ENCODE data around the gene SLC5A6. TPM values are rescaled to one million over a fixed set of nuclear protein-coding genes. Genes with fewer than 3 reads are reported as not detected.

SLC5A6 gene
- 80.8 to 111 TPM (median 86.4 TPM) in 3 replicates for total RNA-seq (2021)
- Bru-seq, nascent RNA: percentile 81 among the genes with signal in this experiment
- long read RNA-seq, experiment 1, transcript SLC5A6-201 (17 exons, 3,231 nt): major isoform, 106 of 771 reads
- long read RNA-seq, experiment 1, partial matches to known transcripts: 119 of 771 reads
- long read RNA-seq, experiment 1, other reads (novel, unspliced or antisense): 542 of 771 reads
- long read RNA-seq, experiment 2, transcript SLC5A6-201 (17 exons, 3,231 nt): major isoform, 6 of 100 reads
- long read RNA-seq, experiment 2, partial matches to known transcripts: 38 of 100 reads
- long read RNA-seq, experiment 2, other reads (novel, unspliced or antisense): 56 of 100 reads
- long read RNA-seq, experiment 3, partial matches to known transcripts: 13 of 95 reads
- long read RNA-seq, experiment 3, other reads (novel, unspliced or antisense): 78 of 95 reads

DNA sequence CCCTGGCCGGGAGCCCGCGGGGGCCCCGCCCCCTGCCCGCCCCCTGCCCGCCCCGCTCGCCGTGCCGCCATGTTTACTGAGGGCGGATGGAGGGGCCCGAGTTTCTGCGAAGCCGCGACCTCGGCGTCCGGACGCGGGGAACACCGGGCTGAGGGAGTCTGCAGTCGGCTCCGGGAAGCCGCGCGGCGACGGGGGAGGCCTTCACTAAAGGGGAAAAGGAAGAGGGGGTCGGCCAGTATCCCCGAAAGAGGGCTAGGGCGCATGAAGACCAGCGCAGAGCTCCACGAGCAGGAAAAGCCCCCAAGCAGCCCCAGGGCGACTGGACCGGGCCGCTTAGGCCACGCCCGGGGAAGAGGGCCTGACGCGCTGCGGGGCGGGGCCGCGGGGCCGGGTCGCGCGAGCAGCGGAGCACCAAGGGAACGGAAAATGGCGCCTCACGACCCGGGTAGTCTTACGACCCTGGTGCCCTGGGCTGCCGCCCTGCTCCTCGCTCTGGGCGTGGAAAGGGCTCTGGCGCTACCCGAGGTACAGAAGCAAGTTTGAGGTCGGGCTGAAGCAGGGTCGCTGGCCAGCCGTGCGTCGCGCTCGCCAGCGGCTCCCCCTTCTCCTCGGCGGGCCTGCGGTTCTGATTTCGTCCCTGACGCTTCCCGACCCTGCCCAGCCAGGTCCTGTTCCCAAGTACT lies at the start of gene SLC5A6, which contains the start of gene ATRAID:
Gene SLC5A6 (minus strand): TSS at position 326 of the 683 bp plus-strand sequence. CDS start 4,618 bp downstream, outside the sequence.
Gene ATRAID (plus strand): TSS at position 99 of the 683 bp plus-strand sequence. CDS start 328 bp downstream, at position 427.
- Mint-ChIP-seq H3K9me3 (no peaks in the 10 kb centered on the region), H3K27me3 (ENCODE audit: low read depth) (no peaks in the 10 kb centered on the region), H3K4me3 (peak within 1 kb of the TSS; percentile 99), H3K27ac (peak within 1 kb of the TSS; percentile 100), H3K36me3 (peaks cover 37% of the 10 kb centered on the region), H3K4me1 (peaks cover 33% of the 10 kb centered on the region)
- POLR2A ChIA-PET: interaction anchor here (0.6 to 1.8 kb wide), 6 partner anchors 8 to 141 kb away, joined by 3 to 7 read pairs (median 4); no protein-coding TSS in a partner anchor
- CTCF ChIA-PET: interaction anchor here (0.9 to 1.8 kb wide), 4 partner anchors 42 to 80 kb away, joined by 4 to 7 read pairs (median 4); no protein-coding TSS in a partner anchor
- DNase-seq (ENCODE audit: low spot score): peak; percentile 85
- ATAC-seq: peak; percentile 79
- TF ChIP-seq NFATC4 (CRISPR knock-in tag; IDR thresholded peaks at IDR 0.05) (no peak), ZNF396 (CRISPR knock-in tag; IDR thresholded peaks at IDR 0.05; ENCODE audit: borderline replicate concordance) (no peak), ETV6 (CRISPR knock-in tag; IDR thresholded peaks at IDR 0.05) (peak; percentile 44), FOXJ3 (CRISPR knock-in tag; IDR thresholded peaks at IDR 0.05; ENCODE audit: borderline replicate concordance) (no peak), JUN (CRISPR knock-in tag; IDR thresholded peaks at IDR 0.05) (0 out of 2 replicates have a peak, but pooled peaks have one; percentile 20), CREB1 (CRISPR knock-in tag; IDR thresholded peaks at IDR 0.05) (no peak), ZNF138 (CRISPR knock-in tag; conservative IDR thresholded peaks at IDR 0.05) (0 out of 2 replicates have a peak, but pooled peaks have one; percentile 64), ATF1 (CRISPR knock-in tag; IDR thresholded peaks at IDR 0.05) (peak; percentile 35; the same call in 1 of the 2 replicates), GABPB1 (CRISPR knock-in tag; IDR thresholded peaks at IDR 0.05) (peak; percentile 81), ZNF317 (CRISPR knock-in tag; IDR thresholded peaks at IDR 0.05; ENCODE audit: borderline replicate concordance, low read depth) (0 out of 2 replicates have a peak, but pooled peaks have one; percentile 10), SMAD4 (CRISPR knock-in tag; IDR thresholded peaks at IDR 0.05) (no peak), ZNF219 (CRISPR knock-in tag; IDR thresholded peaks at IDR 0.05; ENCODE audit: borderline replicate concordance) (no peak), MYBL2 (CRISPR knock-in tag; IDR thresholded peaks at IDR 0.05) (0 out of 2 replicates have a peak, but pooled peaks have one; percentile 69), SOX15 (CRISPR knock-in tag; IDR thresholded peaks at IDR 0.05) (no peak), NFYB (CRISPR knock-in tag; conservative IDR thresholded peaks at IDR 0.05; ENCODE audit: low read depth) (no peak), NR2C2 (CRISPR knock-in tag; IDR thresholded peaks at IDR 0.05) (no peak), KAT7 (CRISPR knock-in tag; IDR thresholded peaks at IDR 0.05; ENCODE audit: borderline replicate concordance) (no peak; the same call in 1 of the 2 replicates), HMGA2 (CRISPR knock-in tag; IDR thresholded peaks at IDR 0.05) (no peak)
- TF ChIP-seq, protein P1, sequence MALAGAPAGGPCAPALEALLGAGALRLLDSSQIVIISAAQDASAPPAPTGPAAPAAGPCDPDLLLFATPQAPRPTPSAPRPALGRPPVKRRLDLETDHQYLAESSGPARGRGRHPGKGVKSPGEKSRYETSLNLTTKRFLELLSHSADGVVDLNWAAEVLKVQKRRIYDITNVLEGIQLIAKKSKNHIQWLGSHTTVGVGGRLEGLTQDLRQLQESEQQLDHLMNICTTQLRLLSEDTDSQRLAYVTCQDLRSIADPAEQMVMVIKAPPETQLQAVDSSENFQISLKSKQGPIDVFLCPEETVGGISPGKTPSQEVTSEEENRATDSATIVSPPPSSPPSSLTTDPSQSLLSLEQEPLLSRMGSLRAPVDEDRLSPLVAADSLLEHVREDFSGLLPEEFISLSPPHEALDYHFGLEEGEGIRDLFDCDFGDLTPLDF (CRISPR knock-in tag; IDR thresholded peaks at IDR 0.05): no peak
- TF ChIP-seq, protein P2, sequence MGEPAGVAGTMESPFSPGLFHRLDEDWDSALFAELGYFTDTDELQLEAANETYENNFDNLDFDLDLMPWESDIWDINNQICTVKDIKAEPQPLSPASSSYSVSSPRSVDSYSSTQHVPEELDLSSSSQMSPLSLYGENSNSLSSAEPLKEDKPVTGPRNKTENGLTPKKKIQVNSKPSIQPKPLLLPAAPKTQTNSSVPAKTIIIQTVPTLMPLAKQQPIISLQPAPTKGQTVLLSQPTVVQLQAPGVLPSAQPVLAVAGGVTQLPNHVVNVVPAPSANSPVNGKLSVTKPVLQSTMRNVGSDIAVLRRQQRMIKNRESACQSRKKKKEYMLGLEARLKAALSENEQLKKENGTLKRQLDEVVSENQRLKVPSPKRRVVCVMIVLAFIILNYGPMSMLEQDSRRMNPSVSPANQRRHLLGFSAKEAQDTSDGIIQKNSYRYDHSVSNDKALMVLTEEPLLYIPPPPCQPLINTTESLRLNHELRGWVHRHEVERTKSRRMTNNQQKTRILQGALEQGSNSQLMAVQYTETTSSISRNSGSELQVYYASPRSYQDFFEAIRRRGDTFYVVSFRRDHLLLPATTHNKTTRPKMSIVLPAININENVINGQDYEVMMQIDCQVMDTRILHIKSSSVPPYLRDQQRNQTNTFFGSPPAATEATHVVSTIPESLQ (CRISPR knock-in tag; IDR thresholded peaks at IDR 0.05): no peak
- TF ChIP-seq, protein P3, sequence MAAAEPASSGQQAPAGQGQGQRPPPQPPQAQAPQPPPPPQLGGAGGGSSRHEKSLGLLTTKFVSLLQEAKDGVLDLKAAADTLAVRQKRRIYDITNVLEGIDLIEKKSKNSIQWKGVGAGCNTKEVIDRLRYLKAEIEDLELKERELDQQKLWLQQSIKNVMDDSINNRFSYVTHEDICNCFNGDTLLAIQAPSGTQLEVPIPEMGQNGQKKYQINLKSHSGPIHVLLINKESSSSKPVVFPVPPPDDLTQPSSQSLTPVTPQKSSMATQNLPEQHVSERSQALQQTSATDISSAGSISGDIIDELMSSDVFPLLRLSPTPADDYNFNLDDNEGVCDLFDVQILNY (CRISPR knock-in tag; IDR thresholded peaks at IDR 0.05): peak; percentile 64; the same call in 1 of the 2 replicates
- TF ChIP-seq, protein P4, sequence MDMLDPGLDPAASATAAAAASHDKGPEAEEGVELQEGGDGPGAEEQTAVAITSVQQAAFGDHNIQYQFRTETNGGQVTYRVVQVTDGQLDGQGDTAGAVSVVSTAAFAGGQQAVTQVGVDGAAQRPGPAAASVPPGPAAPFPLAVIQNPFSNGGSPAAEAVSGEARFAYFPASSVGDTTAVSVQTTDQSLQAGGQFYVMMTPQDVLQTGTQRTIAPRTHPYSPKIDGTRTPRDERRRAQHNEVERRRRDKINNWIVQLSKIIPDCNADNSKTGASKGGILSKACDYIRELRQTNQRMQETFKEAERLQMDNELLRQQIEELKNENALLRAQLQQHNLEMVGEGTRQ (CRISPR knock-in tag; IDR thresholded peaks at IDR 0.05): no peak
- TF ChIP-seq, protein P5, sequence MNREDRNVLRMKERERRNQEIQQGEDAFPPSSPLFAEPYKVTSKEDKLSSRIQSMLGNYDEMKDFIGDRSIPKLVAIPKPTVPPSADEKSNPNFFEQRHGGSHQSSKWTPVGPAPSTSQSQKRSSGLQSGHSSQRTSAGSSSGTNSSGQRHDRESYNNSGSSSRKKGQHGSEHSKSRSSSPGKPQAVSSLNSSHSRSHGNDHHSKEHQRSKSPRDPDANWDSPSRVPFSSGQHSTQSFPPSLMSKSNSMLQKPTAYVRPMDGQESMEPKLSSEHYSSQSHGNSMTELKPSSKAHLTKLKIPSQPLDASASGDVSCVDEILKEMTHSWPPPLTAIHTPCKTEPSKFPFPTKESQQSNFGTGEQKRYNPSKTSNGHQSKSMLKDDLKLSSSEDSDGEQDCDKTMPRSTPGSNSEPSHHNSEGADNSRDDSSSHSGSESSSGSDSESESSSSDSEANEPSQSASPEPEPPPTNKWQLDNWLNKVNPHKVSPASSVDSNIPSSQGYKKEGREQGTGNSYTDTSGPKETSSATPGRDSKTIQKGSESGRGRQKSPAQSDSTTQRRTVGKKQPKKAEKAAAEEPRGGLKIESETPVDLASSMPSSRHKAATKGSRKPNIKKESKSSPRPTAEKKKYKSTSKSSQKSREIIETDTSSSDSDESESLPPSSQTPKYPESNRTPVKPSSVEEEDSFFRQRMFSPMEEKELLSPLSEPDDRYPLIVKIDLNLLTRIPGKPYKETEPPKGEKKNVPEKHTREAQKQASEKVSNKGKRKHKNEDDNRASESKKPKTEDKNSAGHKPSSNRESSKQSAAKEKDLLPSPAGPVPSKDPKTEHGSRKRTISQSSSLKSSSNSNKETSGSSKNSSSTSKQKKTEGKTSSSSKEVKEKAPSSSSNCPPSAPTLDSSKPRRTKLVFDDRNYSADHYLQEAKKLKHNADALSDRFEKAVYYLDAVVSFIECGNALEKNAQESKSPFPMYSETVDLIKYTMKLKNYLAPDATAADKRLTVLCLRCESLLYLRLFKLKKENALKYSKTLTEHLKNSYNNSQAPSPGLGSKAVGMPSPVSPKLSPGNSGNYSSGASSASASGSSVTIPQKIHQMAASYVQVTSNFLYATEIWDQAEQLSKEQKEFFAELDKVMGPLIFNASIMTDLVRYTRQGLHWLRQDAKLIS (CRISPR knock-in tag; IDR thresholded peaks at IDR 0.05; ENCODE audit: borderline replicate concordance): no peak
- TF ChIP-seq, protein P6, sequence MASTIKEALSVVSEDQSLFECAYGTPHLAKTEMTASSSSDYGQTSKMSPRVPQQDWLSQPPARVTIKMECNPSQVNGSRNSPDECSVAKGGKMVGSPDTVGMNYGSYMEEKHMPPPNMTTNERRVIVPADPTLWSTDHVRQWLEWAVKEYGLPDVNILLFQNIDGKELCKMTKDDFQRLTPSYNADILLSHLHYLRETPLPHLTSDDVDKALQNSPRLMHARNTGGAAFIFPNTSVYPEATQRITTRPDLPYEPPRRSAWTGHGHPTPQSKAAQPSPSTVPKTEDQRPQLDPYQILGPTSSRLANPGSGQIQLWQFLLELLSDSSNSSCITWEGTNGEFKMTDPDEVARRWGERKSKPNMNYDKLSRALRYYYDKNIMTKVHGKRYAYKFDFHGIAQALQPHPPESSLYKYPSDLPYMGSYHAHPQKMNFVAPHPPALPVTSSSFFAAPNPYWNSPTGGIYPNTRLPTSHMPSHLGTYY (CRISPR knock-in tag; IDR thresholded peaks at IDR 0.05): no peak
- TF ChIP-seq, protein P7, sequence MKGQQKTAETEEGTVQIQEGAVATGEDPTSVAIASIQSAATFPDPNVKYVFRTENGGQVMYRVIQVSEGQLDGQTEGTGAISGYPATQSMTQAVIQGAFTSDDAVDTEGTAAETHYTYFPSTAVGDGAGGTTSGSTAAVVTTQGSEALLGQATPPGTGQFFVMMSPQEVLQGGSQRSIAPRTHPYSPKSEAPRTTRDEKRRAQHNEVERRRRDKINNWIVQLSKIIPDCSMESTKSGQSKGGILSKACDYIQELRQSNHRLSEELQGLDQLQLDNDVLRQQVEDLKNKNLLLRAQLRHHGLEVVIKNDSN (CRISPR knock-in tag; IDR thresholded peaks at IDR 0.05): peak; percentile 37; the same call in 1 of the 2 replicates

All from WTC11 (cell line).